ENCODE measurements around the gene WNT6.

DNA sequence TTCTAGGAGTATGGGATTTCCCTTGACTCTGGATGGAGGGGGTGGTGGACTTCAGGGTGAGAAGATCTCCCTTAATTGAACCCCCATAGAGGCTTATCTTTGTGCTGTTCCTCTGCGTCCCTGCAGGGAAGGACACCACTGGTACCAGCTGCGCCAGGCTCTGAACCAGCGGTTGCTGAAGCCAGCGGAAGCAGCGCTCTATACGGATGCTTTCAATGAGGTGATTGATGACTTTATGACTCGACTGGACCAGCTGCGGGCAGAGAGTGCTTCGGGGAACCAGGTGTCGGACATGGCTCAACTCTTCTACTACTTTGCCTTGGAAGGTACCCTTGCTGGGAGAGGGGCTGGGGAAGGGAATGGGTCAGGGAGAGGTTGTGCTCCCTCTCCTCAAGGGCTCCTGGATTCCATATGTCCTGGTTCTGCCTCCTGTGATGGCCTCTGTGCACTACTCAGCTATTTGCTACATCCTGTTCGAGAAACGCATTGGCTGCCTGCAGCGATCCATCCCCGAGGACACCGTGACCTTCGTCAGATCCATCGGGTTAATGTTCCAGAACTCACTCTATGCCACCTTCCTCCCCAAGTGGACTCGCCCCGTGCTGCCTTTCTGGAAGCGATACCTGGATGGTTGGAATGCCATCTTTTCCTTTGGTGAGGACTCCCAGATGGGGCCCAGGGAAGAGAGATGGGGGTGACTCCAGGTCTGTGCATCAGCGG is 47.3 kb upstream of the WNT6 start:
- TF ChIP-seq, protein P1, sequence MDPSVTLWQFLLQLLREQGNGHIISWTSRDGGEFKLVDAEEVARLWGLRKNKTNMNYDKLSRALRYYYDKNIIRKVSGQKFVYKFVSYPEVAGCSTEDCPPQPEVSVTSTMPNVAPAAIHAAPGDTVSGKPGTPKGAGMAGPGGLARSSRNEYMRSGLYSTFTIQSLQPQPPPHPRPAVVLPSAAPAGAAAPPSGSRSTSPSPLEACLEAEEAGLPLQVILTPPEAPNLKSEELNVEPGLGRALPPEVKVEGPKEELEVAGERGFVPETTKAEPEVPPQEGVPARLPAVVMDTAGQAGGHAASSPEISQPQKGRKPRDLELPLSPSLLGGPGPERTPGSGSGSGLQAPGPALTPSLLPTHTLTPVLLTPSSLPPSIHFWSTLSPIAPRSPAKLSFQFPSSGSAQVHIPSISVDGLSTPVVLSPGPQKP (IDR thresholded peaks at IDR 0.05; ENCODE audit: low read depth, low read length) = no peak
- TF ChIP-seq TCF3 (IDR thresholded peaks at IDR 0.05; ENCODE audit: borderline replicate concordance, insufficient read depth, low read depth, low read length) (no peak), CEBPB (IDR thresholded peaks at IDR 0.05; ENCODE audit: borderline replicate concordance in 1 of 2, low read depth in 2 of 2, low read length in 2 of 2) (no peak), JUND (IDR thresholded peaks at IDR 0.05; ENCODE audit: low read depth, low read length) (no peak), MTA2 (IDR thresholded peaks at IDR 0.05; ENCODE audit: low read depth) (no peak), POLR2A (IDR thresholded peaks at IDR 0.05; ENCODE audit: low read depth, low read length) (no peak), EED (IDR thresholded peaks at IDR 0.05; ENCODE audit: low read depth) (no peak)
- TF ChIP-seq, protein P2, sequence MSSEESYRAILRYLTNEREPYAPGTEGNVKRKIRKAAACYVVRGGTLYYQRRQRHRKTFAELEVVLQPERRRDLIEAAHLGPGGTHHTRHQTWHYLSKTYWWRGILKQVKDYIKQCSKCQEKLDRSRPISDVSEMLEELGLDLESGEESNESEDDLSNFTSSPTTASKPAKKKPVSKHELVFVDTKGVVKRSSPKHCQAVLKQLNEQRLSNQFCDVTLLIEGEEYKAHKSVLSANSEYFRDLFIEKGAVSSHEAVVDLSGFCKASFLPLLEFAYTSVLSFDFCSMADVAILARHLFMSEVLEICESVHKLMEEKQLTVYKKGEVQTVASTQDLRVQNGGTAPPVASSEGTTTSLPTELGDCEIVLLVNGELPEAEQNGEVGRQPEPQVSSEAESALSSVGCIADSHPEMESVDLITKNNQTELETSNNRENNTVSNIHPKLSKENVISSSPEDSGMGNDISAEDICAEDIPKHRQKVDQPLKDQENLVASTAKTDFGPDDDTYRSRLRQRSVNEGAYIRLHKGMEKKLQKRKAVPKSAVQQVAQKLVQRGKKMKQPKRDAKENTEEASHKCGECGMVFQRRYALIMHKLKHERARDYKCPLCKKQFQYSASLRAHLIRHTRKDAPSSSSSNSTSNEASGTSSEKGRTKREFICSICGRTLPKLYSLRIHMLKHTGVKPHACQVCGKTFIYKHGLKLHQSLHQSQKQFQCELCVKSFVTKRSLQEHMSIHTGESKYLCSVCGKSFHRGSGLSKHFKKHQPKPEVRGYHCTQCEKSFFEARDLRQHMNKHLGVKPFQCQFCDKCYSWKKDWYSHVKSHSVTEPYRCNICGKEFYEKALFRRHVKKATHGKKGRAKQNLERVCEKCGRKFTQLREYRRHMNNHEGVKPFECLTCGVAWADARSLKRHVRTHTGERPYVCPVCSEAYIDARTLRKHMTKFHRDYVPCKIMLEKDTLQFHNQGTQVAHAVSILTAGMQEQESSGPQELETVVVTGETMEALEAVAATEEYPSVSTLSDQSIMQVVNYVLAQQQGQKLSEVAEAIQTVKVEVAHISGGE (CRISPR knock-in tag; IDR thresholded peaks at IDR 0.05) = no peak
- TF ChIP-seq, protein P3, sequence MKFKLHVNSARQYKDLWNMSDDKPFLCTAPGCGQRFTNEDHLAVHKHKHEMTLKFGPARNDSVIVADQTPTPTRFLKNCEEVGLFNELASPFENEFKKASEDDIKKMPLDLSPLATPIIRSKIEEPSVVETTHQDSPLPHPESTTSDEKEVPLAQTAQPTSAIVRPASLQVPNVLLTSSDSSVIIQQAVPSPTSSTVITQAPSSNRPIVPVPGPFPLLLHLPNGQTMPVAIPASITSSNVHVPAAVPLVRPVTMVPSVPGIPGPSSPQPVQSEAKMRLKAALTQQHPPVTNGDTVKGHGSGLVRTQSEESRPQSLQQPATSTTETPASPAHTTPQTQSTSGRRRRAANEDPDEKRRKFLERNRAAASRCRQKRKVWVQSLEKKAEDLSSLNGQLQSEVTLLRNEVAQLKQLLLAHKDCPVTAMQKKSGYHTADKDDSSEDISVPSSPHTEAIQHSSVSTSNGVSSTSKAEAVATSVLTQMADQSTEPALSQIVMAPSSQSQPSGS (IDR thresholded peaks at IDR 0.05; ENCODE audit: low read length) = no peak
- TF ChIP-seq, protein P4, sequence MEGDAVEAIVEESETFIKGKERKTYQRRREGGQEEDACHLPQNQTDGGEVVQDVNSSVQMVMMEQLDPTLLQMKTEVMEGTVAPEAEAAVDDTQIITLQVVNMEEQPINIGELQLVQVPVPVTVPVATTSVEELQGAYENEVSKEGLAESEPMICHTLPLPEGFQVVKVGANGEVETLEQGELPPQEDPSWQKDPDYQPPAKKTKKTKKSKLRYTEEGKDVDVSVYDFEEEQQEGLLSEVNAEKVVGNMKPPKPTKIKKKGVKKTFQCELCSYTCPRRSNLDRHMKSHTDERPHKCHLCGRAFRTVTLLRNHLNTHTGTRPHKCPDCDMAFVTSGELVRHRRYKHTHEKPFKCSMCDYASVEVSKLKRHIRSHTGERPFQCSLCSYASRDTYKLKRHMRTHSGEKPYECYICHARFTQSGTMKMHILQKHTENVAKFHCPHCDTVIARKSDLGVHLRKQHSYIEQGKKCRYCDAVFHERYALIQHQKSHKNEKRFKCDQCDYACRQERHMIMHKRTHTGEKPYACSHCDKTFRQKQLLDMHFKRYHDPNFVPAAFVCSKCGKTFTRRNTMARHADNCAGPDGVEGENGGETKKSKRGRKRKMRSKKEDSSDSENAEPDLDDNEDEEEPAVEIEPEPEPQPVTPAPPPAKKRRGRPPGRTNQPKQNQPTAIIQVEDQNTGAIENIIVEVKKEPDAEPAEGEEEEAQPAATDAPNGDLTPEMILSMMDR (IDR thresholded peaks at IDR 0.05 in 2 of 3, conservative IDR thresholded peaks at IDR 0.05 in 1 of 3; ENCODE audit: control insufficient read depth in 2 of 3, extremely low read depth in 1 of 3, insufficient read depth in 1 of 3, low read depth in 3 of 3, low read length in 3 of 3) = no peak
